Inferior parietal cortex (tissue), 1 donor: ENCODE measurements around the gene CTU2.

Source experiments
- DNase-seq: peaks from one replicate; pipeline ENCODE4 v3.0.0-alpha.2; 2016; ENCODE audit errors: extremely low spot score

CTU2 gene

DNA sequence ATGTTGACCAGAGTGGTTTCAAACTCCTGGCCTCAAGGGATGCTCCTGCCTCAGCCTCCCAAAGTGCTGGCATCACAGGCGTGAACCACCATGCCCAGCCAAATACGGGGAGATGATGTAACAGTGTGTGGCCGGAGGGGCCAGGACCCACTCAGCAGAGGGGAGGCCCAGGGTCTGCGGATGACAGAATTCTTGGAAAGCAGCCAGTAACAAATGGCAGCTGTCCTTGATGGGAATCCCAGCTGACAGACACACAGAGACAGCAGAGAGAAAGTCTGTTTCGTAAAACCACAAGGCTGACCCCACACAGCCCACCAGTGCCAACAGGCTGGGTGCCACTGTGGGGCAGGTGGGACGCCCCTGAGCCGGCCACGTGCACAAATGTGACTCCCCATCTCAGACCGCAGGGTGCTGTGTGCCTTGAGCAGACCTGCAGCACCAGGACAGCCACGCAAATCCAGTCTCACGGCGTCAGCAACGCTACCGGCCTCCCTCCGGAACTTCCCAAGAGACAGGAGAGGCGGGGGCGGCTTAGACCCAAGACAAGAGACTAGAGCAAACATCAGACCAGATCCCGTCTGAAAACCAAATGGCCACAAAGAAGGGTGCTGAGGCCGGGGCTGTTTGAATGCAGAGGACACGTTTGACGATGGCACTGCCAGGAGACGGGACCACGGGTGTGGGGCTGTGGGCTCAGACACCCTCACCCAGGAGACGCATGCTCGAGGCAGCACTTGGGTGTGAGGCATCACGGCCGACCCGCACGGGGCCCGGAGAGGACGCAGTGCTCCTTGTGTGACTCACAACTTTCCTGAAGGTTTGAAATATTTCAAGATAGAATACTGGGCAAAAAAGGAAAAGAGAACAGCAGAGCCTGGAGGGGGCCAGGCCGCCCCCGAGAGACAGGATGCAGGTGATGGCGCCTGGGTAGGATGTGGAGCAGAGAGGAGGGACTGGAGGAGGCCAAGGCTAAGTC is 24.6 kb downstream of the CTU2 start:
- DNase-seq, result no peak

DNA sequence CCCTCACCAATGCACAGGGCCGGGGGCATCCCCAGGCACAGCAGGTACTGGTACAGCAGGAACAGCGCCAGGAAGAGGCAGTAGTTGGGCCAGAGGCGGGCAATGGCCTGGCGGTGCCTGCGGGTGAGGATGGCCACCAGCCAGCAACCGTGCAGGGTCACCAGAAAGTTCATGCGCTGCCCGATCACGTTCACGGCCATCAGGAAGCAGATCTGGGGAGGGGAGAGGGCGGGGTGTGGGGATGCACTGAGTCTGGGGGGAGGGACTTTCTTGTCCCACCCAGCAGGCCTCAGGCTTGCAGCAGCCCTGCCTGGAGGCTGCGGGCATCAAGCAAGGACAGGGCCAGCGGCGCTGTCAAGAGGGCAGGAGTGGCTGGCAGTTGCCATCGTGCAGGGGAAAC is 25.4 kb downstream of the CTU2 start:
- DNase-seq, result no peak

DNA sequence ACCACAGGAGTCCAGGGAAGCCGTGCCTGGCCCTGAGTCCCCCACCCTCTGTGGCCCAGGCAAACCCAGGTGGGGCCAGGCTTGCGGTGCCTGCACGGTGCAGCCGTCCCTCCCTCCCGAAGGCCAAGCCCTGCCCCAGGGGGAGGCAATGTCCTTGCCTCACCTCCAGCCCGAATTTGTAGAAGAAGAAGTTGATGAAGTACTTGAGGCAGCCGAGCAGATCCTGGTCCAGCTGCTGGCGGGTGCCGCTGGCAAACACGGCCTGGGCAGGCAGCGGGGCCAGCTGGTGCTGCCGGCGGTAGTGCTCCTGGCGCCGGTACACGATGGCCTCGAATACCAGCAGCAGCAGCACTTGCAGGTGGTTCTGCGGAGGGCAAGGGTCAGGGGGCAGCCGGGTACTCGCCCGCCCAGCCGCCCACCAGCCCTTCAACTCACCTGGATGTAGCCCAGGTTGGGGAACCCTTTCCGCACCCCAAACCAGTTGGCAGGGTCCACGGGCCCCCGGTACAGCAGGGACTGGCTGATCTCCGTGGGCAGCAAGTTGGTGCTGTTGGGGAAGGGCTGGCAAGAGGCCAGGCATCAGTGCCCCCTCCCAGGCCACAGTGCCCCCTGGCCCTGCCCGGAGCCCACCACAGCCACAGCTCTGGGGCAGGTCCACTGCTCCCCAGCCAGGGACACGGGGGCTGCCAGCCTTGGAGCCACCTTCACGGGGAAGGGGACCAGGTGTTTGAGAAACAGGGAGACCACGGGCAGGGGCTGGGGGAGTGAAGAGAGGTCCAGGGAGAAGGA is 26.1 kb downstream of the CTU2 start:
- DNase-seq, result no peak

DNA sequence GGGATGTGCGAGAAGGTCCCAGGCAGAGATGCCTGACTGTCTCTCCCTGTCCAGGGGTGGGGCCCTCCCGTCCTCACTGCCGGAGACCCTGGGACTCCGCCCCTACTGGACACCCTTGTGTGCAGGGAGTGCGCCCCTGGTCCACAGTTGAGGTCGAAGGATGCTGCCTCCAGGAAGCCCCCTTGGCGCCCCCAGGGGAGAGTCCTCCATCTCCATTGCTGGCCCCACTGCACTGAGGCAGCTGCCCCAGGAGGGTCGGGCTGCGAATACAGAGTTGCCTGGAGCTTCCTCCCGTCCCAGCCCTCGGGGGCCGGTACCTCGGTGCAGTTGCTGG is 26.6 kb downstream of the CTU2 start:
- no peak for DNase-seq

DNA sequence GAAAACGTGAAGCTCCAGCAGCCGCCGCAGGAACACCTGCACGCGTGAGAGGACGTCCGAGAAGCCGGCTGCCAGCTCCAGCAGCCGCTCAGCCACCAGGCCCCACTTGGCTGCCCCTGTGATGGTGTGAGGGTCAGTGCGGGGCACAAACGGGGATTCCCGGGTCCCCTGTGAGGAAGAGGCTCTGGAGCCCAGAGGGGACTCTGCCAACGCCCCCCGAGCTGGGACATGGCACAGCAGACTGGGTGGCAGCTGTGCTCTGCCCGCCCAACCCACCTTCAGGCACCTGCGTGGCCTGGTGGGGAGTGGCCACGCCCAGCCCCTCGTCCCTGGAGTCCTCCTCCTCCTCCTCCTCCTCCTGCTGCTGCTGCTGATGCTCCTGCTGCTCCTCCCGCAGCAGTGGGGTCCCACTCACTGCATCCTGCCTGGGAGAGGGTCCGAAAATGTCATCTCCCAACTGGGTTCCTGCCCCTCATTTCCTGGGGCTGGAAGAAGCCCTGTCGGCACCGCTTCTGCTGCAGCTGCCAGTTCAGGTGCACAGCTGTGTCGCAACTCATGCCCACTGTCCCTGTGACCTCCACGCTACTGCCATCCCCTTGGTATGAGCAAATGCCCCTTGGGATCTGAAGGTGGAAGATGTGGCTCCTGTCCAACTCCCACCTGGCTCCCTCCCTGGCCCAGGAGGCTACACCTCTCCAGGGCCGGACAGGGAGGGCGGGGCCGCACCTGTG is 27.5 kb downstream of the CTU2 start:
- DNase-seq, result no peak

DNA sequence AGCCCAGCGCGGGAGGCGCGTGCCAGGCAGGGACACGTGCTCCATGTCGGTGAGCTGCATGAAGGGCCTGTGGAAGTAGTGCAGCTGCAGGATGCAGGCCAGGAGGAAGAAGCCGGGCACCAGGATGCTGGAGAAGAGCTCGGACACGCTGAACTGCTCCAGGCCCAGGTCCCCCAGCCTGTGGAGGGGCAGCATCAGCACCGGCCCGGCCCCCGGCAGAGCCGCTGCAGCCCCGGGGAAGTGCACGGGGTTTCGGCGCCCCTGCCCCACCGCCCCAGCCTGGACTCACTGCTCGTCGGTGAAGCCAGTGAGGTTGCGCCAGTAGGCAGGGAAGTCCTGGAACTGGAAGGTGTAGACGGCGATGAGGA is 28.0 kb downstream of the CTU2 start:
- DNase-seq, result no peak

DNA sequence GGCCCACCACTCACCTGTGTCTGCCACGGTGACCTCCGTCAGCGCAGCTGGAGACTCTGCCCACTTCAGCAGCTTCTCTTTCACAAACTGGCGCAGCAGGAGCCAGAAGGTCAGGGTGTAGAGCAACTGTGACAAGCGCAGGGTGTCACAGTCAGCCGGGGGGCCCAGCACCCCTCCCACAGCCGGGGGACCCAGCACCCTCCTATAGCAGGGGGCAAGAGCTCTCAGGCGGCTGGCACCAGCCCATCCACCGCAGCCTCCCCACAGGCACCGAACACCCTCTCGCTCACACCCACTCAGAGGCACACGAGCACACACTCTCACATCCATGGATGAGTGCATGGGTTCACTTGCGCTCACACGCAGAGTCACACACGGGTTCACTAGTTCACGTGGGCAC is 28.8 kb downstream of the CTU2 start:
- DNase-seq, result no peak

DNA sequence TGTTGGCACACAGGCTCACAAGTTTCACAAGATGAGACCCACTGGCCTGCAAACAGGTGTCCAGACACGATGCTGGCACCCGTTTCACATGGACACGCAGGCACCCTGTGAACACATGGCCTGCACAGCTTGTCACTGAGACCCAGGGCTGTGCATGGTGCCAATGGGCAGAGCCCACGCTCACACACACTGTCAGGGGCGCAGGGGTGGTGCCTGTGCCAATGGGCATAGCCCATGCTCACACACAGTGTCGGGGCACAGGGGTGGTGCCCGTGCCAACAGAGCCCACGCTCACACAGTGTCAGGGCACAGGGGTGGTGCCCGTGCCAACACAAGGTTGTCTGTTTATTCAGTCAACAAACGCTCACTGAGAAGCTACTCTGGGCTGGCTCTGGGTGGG is 29.3 kb downstream of the CTU2 start:
- no peak for DNase-seq

DNA sequence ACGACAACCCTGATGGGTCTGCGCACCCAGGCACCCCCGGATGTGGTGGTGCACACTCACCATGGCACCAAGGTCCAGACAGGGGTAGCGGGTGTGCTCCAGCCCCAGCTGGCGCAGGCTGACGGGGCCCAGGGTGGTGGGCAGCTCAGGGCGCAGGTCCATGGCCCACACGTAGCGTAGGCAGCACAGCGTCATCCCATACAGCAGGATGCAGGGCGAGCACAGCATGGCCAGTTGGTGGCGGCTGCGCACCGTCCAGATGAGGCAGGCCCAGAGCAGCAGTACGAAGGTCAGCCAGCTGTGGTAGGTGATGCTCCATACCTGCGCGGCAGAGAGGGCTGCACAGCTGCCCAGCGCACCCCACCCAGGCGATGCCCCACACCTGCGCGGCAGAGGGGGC is 29.8 kb downstream of the CTU2 start:
- DNase-seq, result no peak

DNA sequence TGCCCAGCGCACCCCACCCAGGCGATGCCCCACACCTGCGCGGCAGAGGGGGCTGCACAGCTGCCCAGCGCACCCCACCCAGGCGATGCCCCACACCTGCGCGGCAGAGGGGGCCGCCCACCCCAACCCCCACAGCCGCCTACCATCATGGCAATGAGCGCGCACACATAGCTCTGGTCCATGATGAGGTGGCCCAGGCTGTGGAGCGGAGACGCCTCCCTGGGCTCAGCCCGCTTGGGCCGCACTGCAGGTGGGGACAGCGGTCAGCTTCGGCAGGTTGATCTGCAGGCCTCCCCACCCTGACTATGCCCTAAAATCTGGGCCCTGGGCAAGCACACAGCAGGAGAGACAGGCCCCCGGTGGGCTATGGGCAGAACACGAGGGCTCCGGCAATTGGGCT is 30.2 kb downstream of the CTU2 start:
- DNase-seq, result no peak

DNA sequence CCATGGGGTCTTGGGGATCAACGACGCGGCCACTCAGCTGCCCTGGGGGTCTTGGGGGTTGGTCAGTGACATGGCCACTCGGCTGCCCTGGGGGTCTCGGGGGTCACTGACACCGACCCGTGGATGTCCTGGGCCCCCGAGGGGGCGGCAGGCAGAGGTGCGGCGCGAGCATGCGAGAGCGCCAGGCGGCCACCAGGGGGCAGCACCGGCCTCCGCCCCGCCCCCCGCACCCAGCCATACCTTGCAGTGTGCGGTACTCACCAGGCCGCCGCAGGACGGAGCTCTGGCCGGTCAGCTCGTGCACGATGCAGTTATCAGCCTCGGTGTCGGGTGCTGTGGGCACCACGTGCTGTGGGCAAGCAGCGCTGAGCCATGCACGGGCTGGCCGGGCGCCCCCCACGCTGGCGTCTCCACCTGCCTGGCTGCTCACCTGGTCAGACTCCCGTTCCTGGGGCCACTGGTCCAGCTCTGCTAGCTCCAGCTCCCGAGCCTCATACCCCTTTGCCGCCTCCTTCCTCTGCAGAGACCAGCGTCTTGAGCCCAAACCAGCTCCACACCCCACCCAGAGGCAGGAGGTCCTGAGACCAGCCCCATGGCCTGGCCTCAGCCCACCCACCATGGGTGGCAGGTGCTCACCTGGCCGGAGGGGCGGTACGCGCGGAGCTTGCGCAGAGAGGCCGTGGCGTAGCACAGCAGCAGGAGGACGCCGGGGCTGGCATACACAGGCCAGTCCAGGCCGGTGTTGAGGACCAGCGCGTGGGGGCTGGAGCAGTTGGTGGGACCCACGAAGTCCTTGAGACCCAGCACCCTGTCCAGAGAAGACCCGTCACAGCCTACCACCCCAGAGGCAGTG is 31.2 kb downstream of the CTU2 start:
- peak; percentile 57 for DNase-seq

DNA sequence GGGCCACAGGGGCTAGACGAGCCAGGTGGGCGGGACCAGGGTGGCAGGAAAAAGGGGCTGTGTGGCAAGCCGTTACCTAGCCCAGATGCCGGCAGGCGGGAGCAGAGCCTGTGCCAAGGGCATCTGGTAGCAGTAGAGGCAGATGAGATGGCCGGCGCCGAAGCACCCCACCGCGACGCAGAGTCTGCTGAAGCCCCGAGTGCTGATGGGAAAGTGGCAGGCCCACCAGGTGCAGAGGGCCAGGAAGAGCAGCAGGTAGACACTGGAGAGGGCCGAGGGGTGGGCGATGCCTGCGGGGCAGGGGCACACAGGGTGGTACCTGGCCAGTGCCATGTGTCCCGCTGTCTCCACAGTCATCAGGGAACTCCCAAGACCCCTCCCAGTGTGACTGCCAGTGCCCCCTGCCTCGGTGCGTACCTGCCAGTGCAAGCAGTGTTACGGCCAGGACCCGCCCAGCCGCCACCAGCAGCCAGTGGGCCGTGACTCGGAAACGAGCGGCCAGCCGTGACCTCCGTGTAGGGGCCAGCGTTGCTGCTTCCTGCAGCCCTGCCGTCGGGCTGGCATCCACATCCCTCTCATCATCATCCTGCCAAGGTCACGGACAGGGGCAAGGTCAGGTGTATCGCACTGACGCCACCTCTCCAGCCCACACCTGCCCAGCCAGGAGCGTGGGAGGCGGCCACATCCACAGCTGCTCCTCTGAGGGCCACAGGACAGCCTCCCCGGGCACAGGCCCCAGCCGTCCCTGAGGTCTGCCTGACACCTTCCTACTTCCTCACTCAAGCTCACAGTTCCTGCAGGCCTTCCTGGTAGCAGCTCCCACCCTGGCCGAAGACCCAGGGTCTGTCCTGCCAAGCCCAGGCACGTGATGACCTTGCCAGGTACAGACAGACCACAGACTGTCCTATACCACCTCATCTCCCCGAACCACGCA is 32.1 kb downstream of the CTU2 start:
- no peak for DNase-seq

DNA sequence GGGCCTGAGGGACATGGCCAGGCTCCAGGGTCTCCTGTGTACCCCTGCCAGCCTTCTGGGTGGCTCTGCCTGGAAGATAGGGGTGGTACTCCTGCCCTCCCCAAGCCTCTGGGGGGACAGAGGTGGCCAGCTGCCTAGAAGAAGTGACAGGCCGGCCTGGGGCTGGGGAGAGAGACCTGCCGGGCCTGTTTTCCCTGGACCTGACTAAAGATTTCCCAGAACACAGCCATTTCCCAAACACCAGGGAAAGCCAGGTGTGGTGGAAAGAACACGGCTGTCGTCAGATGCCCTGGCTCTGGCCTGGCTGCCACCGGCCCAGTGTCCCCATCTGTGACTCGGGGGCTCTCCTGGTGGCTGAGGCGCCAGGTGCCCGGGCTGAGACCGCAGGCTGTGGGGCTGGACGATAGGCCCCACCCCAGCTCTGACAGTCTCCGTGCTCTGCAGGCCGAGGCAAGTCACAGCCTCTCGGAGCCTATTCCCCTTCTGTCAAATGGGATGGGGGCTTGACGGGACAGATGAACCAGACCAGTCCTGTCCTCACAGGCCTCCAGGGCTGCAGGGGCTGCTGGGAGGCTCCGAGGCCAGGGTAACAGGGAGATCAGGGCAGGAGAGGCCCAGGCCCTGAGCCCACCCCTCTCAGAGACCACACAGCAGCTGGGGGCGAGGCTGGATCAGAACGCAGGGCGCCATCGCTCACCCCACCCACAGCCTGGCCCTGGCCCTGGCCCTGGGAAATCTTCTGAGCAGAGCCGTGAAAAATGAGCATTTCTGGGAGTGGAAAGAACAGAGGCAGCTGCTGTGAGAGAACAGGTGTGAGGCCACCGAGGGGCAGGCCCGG is 33.1 kb downstream of the CTU2 start:
- no peak for DNase-seq

DNA sequence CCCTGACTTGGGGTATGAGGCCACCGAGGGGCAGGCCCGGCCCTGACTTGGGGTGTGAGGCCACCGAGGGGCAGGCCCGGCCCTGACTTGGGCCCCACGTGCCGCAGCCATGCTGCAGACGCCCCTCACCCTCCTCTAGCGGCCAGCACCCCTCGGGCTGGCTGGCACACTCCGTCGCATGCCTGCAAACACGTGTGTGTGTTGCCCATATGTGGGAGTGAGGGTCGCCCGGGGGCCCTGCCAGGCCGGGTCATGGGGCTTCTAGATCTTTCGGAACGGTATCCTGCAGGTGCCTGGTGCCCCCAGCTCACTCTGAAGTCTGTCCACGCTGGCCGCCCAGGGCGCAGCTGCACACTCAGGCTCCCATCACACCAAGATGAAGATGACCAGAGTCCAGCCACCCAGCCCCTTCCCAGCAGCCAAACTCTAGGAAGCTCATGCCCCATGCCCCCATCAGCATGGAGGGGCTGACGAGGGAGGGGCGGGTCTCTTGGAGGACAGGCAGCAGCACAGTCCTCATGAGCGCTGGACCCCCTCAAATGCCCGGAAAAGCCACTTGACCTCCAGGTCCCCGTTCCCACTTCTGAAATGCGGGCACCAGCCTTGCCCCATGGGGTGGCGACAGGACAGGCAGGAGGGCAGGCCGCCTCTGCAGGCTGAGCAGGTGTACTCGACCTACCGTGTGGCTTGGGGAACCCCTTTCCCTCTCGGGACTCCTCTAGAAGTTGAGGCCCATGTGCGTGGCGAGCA is 33.8 kb downstream of the CTU2 start:
- no peak for DNase-seq

DNA sequence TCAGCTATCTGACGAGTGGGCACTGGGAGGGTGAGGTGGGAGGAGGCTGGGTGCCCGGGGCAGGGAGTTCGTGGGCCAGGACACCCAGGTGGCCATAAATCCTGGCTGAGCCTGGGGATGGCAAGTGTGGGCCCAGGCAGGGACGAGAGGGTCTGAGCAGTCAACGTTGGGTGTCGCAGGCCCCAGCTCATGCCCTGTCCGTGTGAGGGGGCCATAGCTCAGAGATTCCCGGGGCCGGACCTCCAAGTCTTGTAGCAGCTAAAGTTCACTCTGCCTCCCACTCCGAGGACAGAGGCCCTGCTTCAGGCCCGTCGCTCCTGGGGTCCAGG is 34.4 kb downstream of the CTU2 start:
- DNase-seq, result no peak

DNA sequence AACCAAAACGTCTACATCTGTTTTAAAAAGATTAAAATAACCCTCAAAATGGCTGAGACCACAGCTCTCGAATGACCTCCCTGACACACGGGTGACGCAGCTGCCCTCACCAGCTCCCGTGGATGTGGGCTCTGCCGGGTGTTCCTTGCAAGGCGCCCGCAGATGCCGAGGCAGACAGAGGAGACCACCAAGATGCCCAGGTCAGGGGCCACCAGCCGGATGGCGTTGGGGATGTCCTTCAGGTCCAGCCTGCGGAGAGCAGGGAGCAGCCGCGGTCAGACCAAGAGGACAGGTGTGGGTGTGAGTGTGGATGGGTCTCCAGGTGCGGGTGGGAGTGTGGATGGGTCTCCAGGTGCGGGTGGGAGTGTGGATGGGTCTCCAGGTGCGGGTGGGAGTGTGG is 35.1 kb downstream of the CTU2 start:
- DNase-seq, result no peak

DNA sequence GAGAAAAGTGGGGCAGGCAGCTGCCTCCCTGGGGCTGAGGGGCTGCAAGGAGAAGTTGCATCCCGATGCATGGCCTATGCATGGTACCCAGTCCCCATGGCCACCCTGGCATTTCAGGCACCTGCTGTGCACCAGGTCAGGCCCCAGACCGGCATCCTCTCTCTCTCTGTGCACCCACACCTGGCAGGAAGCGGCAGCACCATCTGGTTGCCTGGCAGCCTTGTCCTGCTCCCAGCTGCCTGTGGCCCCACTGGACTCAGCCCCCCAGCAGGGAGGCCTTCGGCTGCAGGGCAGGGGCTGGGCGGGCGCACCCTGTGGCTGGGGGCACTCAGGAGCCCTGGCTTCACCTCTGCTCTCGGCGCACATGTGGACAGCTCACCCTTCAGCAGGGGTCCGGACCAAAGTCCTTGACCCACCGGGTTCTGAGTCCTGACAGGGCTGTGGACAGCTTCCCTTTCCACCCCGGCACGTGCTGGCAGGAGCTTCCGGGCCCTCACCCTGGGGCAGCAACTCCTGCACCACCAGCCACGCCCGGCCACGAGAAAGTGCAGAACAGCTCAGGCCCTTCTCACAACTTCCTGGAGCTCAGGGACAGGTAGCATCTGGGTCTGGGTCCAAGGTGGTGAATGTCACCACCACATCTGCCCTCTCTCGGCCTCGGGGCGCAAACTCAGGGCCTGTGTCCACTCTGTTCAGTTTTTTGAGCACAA is 36.7 kb downstream of the CTU2 start:
- no peak for DNase-seq
